ENCODE measurements around the gene ARL15. TPM values are rescaled to one million over a fixed set of nuclear protein-coding genes. Genes with fewer than 3 reads are reported as not detected.

The ARL15 gene
- total RNA-seq, 1 experiment from 2014 or later = 140 TPM

DNA sequence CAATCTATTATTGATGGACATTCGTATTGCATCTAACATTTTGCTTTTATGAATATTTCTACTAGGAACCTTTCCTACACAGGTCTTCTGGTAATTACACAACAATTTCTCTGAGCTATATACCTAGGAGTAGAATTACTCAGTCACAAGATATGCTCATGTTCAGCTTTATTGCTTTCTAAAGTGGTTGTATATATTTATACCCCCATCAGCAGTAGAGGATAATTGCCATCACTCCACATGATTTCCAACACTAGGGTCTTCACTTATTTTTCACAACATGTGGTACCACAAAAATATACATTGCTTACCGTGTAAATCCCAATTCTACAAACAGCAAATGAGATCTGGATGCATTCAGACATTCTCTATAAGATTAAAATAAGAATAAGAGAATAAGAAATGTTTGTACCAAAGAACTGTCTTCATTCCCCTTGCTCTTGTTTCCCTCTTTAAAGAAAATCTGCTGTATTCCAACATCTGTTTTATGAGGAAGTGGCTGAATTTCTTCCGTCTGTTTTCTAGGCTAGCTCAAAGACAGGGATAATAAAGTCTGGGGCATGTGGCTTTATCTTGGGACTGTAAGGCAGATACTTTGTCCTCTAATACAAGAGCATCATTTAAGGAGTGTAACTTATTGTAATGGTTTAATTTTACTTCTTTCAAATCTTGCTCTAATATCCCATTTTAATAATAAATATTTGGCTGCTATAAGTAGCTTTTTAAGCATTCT is 28.2 kb downstream of the ARL15 start:
- POLR2A ChIA-PET = no interaction called here
- Histone ChIP-seq H3K27me3 (replicated peaks; ENCODE audit: control insufficient read depth, insufficient read depth, low read length) (no peaks in the 10 kb centered on the region), H3K36me3 (ENCODE audit: control insufficient read depth, insufficient read depth, low read length) (no peaks in the 10 kb centered on the region), H3K4me1 (no peaks in the 10 kb centered on the region; the same call in 1 of the 2 replicates), H3K9me3 (no peaks in the 10 kb centered on the region), H3K4me3 (ENCODE audit: low read depth, low read length) (no peak overlapping the region)
- intact Hi-C loops (cut with micrococcal nuclease; ENCODE audit: unreplicated experiment) = no loop called here
- no peak overlapping the region for H3K4me3 Mint-ChIP-seq (ENCODE audit: unreplicated experiment)
- no peak overlapping the region for H3K27ac Mint-ChIP-seq (ENCODE audit: unreplicated experiment)
- CTCF ChIA-PET = no interaction called here
- no peak for DNase-seq
- TF ChIP-seq, protein P1, sequence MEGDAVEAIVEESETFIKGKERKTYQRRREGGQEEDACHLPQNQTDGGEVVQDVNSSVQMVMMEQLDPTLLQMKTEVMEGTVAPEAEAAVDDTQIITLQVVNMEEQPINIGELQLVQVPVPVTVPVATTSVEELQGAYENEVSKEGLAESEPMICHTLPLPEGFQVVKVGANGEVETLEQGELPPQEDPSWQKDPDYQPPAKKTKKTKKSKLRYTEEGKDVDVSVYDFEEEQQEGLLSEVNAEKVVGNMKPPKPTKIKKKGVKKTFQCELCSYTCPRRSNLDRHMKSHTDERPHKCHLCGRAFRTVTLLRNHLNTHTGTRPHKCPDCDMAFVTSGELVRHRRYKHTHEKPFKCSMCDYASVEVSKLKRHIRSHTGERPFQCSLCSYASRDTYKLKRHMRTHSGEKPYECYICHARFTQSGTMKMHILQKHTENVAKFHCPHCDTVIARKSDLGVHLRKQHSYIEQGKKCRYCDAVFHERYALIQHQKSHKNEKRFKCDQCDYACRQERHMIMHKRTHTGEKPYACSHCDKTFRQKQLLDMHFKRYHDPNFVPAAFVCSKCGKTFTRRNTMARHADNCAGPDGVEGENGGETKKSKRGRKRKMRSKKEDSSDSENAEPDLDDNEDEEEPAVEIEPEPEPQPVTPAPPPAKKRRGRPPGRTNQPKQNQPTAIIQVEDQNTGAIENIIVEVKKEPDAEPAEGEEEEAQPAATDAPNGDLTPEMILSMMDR (IDR thresholded peaks at IDR 0.05; ENCODE audit: insufficient read depth in 1 of 2, low read depth in 1 of 2, low read length in 1 of 2, severe bottlenecking in 1 of 2, unreplicated experiment in 1 of 2) = no peak
- no peaks in the 10 kb centered on the region for H3K9me3 Mint-ChIP-seq (ENCODE audit: unreplicated experiment)
- BruUV-seq (replicated peaks) = no TSS peak
- H3K4me1 Mint-ChIP-seq (ENCODE audit: low read depth, unreplicated experiment) = peaks cover 25% of the 10 kb centered on the region
- peaks cover 37% of the 10 kb centered on the region for H3K36me3 Mint-ChIP-seq (ENCODE audit: insufficient read depth, unreplicated experiment)
- H3K27me3 Mint-ChIP-seq (ENCODE audit: insufficient read depth, unreplicated experiment) = no peaks in the 10 kb centered on the region

DNA sequence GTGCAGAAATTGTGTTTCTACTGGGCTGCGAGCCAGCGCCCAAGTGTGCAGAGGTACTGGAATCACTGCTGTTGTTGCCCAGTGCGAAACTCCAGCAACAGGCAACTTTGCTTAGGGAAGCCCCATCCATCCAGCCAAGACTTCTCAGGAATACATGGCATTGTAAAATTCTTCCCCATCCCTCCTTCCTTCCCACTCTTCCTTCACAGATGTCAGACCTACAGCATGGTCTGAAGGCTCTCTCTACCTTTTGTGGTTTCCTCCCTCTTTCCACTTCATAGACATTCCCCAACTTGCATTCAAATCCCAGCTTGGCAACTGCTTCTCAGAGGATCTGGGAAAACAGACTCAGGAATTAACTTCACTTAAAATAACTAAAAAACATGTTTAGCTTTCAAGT is 30.4 kb downstream of the ARL15 start:
- Mint-ChIP-seq H3K9me3 (ENCODE audit: unreplicated experiment) (no peaks in the 10 kb centered on the region), H3K27ac (ENCODE audit: unreplicated experiment) (peak overlapping the region; percentile 67), H3K4me3 (ENCODE audit: unreplicated experiment) (no peak overlapping the region), H3K36me3 (ENCODE audit: insufficient read depth, unreplicated experiment) (peaks cover 48% of the 10 kb centered on the region), H3K4me1 (ENCODE audit: low read depth, unreplicated experiment) (peaks cover 31% of the 10 kb centered on the region), H3K27me3 (ENCODE audit: insufficient read depth, unreplicated experiment) (no peaks in the 10 kb centered on the region)
- no peak for DNase-seq
- TF ChIP-seq, protein P1 (IDR thresholded peaks at IDR 0.05; ENCODE audit: insufficient read depth in 1 of 2, low read depth in 1 of 2, low read length in 1 of 2, severe bottlenecking in 1 of 2, unreplicated experiment in 1 of 2) = no peak
- intact Hi-C loops (cut with micrococcal nuclease; ENCODE audit: unreplicated experiment) = no loop called here
- H3K4me1 ChIP-seq = peaks cover 2% of the 10 kb centered on the region; the same call in 1 of the 2 replicates
- H3K36me3 ChIP-seq (ENCODE audit: control insufficient read depth, insufficient read depth, low read length) = no peaks in the 10 kb centered on the region
- no peak overlapping the region for H3K4me3 ChIP-seq (ENCODE audit: low read depth, low read length)
- POLR2A ChIA-PET = no interaction called here
- BruUV-seq (replicated peaks) = no TSS peak
- no peaks in the 10 kb centered on the region for H3K27me3 ChIP-seq (replicated peaks; ENCODE audit: control insufficient read depth, insufficient read depth, low read length)
- H3K9me3 ChIP-seq = no peaks in the 10 kb centered on the region
- CTCF ChIA-PET = no interaction called here

DNA sequence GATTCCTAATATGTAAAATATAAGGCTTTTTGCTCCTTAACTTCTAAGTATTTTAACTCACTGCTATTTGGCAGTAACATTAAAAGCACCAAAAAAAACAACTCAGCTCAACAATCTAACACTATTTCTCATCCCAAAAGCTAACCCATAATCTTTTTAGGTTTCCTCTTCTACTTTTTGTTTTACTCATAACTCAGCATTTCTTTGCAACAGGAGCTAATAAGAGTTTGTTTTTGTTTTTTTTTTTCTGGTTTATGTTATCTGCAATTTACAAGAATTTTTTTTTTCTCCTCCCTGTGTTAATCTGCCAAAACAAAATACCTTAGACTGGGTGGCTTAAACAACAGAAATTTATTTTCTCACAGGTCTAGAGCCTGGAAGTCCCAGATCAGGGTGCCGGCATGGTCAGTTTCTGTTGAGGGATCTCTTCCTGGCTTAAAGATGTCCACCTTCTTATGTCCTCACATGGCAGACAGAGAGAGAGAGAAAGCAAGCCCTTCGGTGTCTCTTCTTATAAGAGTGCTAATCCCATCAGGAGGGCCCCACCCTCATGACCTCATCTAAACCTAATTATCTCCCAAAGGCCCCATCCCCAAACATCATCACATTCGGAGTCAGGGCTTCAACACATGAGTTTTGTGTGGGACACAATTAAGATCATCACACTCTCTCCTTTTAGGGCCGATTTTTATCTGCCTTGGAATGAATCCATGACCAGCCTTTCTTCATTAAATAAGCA is 31.2 kb downstream of the ARL15 start:
- CTCF ChIA-PET = no interaction called here
- Histone ChIP-seq H3K4me3 (ENCODE audit: low read depth, low read length) (no peak overlapping the region), H3K9me3 (no peaks in the 10 kb centered on the region), H3K36me3 (ENCODE audit: control insufficient read depth, insufficient read depth, low read length) (no peaks in the 10 kb centered on the region), H3K4me1 (peaks cover 10% of the 10 kb centered on the region), H3K27me3 (replicated peaks; ENCODE audit: control insufficient read depth, insufficient read depth, low read length) (no peaks in the 10 kb centered on the region)
- TF ChIP-seq, protein P1 (IDR thresholded peaks at IDR 0.05; ENCODE audit: insufficient read depth in 1 of 2, low read depth in 1 of 2, low read length in 1 of 2, severe bottlenecking in 1 of 2, unreplicated experiment in 1 of 2) = no peak
- no peaks in the 10 kb centered on the region for H3K27me3 Mint-ChIP-seq (ENCODE audit: insufficient read depth, unreplicated experiment)
- intact Hi-C loops (cut with micrococcal nuclease; ENCODE audit: unreplicated experiment) = no loop called here
- H3K27ac Mint-ChIP-seq (ENCODE audit: unreplicated experiment) = peak overlapping the region; percentile 67
- no peak overlapping the region for H3K4me3 Mint-ChIP-seq (ENCODE audit: unreplicated experiment)
- POLR2A ChIA-PET = no interaction called here
- H3K4me1 Mint-ChIP-seq (ENCODE audit: low read depth, unreplicated experiment) = peaks cover 27% of the 10 kb centered on the region
- H3K9me3 Mint-ChIP-seq (ENCODE audit: unreplicated experiment) = no peaks in the 10 kb centered on the region
- no TSS peak for BruUV-seq (replicated peaks)
- no peak for DNase-seq
- peaks cover 49% of the 10 kb centered on the region for H3K36me3 Mint-ChIP-seq (ENCODE audit: insufficient read depth, unreplicated experiment)

All from Caco-2 (cell line).